ENCODE data around the gene LENEP. TPM values are rescaled to one million over a fixed set of nuclear protein-coding genes. Genes with fewer than 3 reads are reported as not detected.

LENEP gene
- total RNA-seq, 1 experiment from 2014 or later = 1.3 TPM

- Histone ChIP-seq H3K9me3 (ENCODE audit: insufficient read depth, low read depth) (no peaks in the 10 kb centered on the region), H3K4me1 (replicated peaks; ENCODE audit: insufficient read depth) (peaks cover 8% of the 10 kb centered on the region; the same call in 1 of the 2 replicates), H3K36me3 (ENCODE audit: low read depth) (no peaks in the 10 kb centered on the region), H3K27ac (no peak overlapping the region), H3K4me2 (no peak overlapping the region), H3F3A (ENCODE audit: insufficient read depth, low read depth) (peaks cover 16% of the 10 kb centered on the region), H2AFZ (no peak overlapping the region), H4K20me1 (ENCODE audit: insufficient read depth) (no peaks in the 10 kb centered on the region), H3K79me2 (ENCODE audit: low read depth) (no peaks in the 10 kb centered on the region), H3K9me2 (ENCODE audit: insufficient read depth) (no peaks in the 10 kb centered on the region), H3K4me3 (no peak overlapping the region), H3K27me3 (ENCODE audit: insufficient read depth, low read depth) (no peaks in the 10 kb centered on the region)
- intact Hi-C loops (cut with micrococcal nuclease; ENCODE audit: unreplicated experiment) = no loop called here
- ChIA-PET POLR2A (ENCODE audit: unreplicated experiment) (no interaction called here), CTCF (interaction anchor here (0.6 kb wide), 1 partner anchor 266 kb away, joined by 3 read pairs; no protein-coding TSS in a partner anchor)
- TF ChIP-seq EZH2 (IDR thresholded peaks at IDR 0.05; ENCODE audit: low read depth) = no peak
- no peak for TF ChIP-seq CTCF (conservative IDR thresholded peaks at IDR 0.05)
- BruUV-seq (replicated peaks) = no TSS peak
- no peak for DNase-seq
Measured at GRCh38 chr1:154953611-154954038, 39.8 kb upstream of the LENEP start.

- TF ChIP-seq CTCF (conservative IDR thresholded peaks at IDR 0.05) = no peak
- TF ChIP-seq EZH2 (IDR thresholded peaks at IDR 0.05; ENCODE audit: low read depth) = no peak
- Histone ChIP-seq H3F3A (ENCODE audit: insufficient read depth, low read depth) (peaks cover 19% of the 10 kb centered on the region), H3K27me3 (ENCODE audit: insufficient read depth, low read depth) (no peaks in the 10 kb centered on the region), H3K36me3 (ENCODE audit: low read depth) (no peaks in the 10 kb centered on the region), H3K27ac (no peak overlapping the region), H3K9me3 (ENCODE audit: insufficient read depth, low read depth) (no peaks in the 10 kb centered on the region), H3K4me1 (replicated peaks; ENCODE audit: insufficient read depth) (peaks cover 8% of the 10 kb centered on the region; the same call in 1 of the 2 replicates), H4K20me1 (ENCODE audit: insufficient read depth) (no peaks in the 10 kb centered on the region), H3K4me2 (no peak overlapping the region), H3K4me3 (no peak overlapping the region), H3K79me2 (ENCODE audit: low read depth) (no peaks in the 10 kb centered on the region), H2AFZ (no peak overlapping the region), H3K9me2 (ENCODE audit: insufficient read depth) (no peaks in the 10 kb centered on the region)
- BruUV-seq (replicated peaks) = no TSS peak
- ChIA-PET CTCF (interaction anchor here (0.6 to 0.9 kb wide), 2 partner anchors 10 to 15 kb away, joined by 3 read pairs; no protein-coding TSS in a partner anchor), POLR2A (ENCODE audit: unreplicated experiment) (interaction anchor here (0.6 kb wide), 1 partner anchor 38 kb away, joined by 6 read pairs; no protein-coding TSS in a partner anchor)
- intact Hi-C loops (cut with micrococcal nuclease; ENCODE audit: unreplicated experiment) = no loop called here
- no peak for DNase-seq
Measured at GRCh38 chr1:154954541-154954940, 38.8 kb upstream of the LENEP start.

GRCh38 chr1:154955039-154955717 lies 38.2 kb upstream of the LENEP start:
- intact Hi-C loops (cut with micrococcal nuclease; ENCODE audit: unreplicated experiment) = no loop called here
- no peaks in the 10 kb centered on the region for H4K20me1 ChIP-seq (ENCODE audit: insufficient read depth)
- H3K36me3 ChIP-seq (ENCODE audit: low read depth) = no peaks in the 10 kb centered on the region
- H3K9me3 ChIP-seq (ENCODE audit: insufficient read depth, low read depth) = no peaks in the 10 kb centered on the region
- ChIA-PET POLR2A (ENCODE audit: unreplicated experiment) (interaction anchor here (0.6 to 1.3 kb wide), 7 partner anchors 11 to 57 kb away, joined by 4 to 8 read pairs (median 5); partner anchors contain the start of genes LENEP and SHC1), CTCF (interaction anchor here (0.5 to 0.9 kb wide), 8 partner anchors 10 to 396 kb away, joined by 3 to 9 read pairs (median 4); partner anchors contain the start of gene ADAM15)
- H3K4me2 ChIP-seq = peak overlapping the region; percentile 91
- peaks cover 2% of the 10 kb centered on the region; the same call in 1 of the 2 replicates for H3K79me2 ChIP-seq (ENCODE audit: low read depth)
- H3K4me3 ChIP-seq = peak overlapping the region; percentile 75
- no peak for TF ChIP-seq EZH2 (IDR thresholded peaks at IDR 0.05; ENCODE audit: low read depth)
- no peak for TF ChIP-seq CTCF (conservative IDR thresholded peaks at IDR 0.05)
- no TSS peak for BruUV-seq (replicated peaks)
- H3K27ac ChIP-seq = 0 out of 2 replicates have a peak overlapping the region, but pooled peaks have one; percentile 16
- H3F3A ChIP-seq (ENCODE audit: insufficient read depth, low read depth) = peaks cover 19% of the 10 kb centered on the region
- H2AFZ ChIP-seq = peak overlapping the region; percentile 76
- H3K9me2 ChIP-seq (ENCODE audit: insufficient read depth) = no peaks in the 10 kb centered on the region
- DNase-seq = peak in 1 of 2 experiments; percentile 46
- H3K27me3 ChIP-seq (ENCODE audit: insufficient read depth, low read depth) = no peaks in the 10 kb centered on the region
- peaks cover 8% of the 10 kb centered on the region; the same call in 1 of the 2 replicates for H3K4me1 ChIP-seq (replicated peaks; ENCODE audit: insufficient read depth)
